Heart left ventricle (tissue), 13 donors: Measurements from ENCODE around the gene ST6GAL2.

Experiments
- CTCF ChIP-seq, 12 donors: fragments of 200-600 bp; sonication (generic) in 4 of 12; IDR thresholded peaks; one replicate each; pipeline versions ENCODE4 v1.5.0 to v1.8.0; 2018 to 2022; ENCODE audit warnings: antibody characterized with exemption in 12 of 12, mild to moderate bottlenecking in 5 of 12
- POLR2A ChIP-seq, 2 donors: fragments of 450-650 bp; IDR thresholded peaks; one replicate each; pipeline ENCODE4 v1.6.1; 2017; ENCODE audit warnings: antibody characterized with exemption in 2 of 2, mild to moderate bottlenecking in 2 of 2, moderate library complexity in 2 of 2
- donor health status: ischemic (EF 13 %, LVEDD 7.1; RV severe dilation, severe dysfunction).
- donor health status: DM: no; HTN: yes; CAD: no.
- donor health status: DM: no; HTN: no; CAD: no.
- donor health status: ischemic (EF 25% LVEDD 6.9; RV normal size, moderate dysfunction).
- donor health status: ischemic (EF 25% LVEDD 5.7; RV mildly dilated, moderate dysfunction).
- donor health status: ischemic (EF 35%, LVEDD 5.7; RV mildly dilated, moderate dysfunction).
- donor health status: nonischemic (EF 11% LVEDD 7.7; RV severe dilation, severe dysfunction).
- donor health status: DM: yes; HTN: yes; CAD: no.
- donor health status: PGD.
- donor health status: ischemic (EF 29% LVEDD 5.4; RV normal size, mild dysfunction).
- donor health status: nonischemic (EF 23%, LVEDD 6.1; RV moderate dilation, normal function).

- TF ChIP-seq POLR2A (IDR thresholded peaks at IDR 0.05), result no peak
- no peak for TF ChIP-seq CTCF (IDR thresholded peaks at IDR 0.05)
Observed at GRCh38 chr2:106833256-106833655, 52.7 kb downstream of the ST6GAL2 start.
